Measurements from ENCODE around the gene MAML2. TPM values are rescaled to one million over a fixed set of nuclear protein-coding genes. Genes with fewer than 3 reads are reported as not detected.

The MAML2 gene
- total and polyA plus RNA-seq, 9 of the 15 experiments (the other 6 are each of a cell fraction or from before 2014, with no cell fraction given), result 0.79 to 6.8 (median 4.8) TPM

DNA sequence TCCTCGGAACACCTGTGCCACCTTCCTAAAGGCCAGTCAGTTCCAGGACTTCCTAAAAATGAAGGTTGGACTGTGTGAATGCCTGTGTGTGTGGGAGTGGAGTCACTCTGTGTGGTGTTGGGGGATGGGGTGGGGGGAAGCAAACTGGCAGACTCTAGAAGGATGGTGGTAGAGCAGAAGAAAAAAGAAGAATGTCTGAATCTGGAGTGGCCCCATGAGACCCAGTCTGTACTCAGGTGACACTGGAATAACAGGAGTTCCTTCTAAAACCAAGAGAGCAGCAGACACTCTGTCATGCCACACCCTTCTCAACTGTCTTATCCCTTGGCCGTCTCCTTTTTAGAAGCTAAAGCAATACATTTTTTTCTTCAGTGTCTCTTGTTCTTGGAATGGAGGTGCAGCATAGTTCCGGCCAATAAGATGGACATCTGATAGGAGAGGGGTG, 82.9 kb downstream of the MAML2 start (continued):
- TF ChIP-seq, protein P1, sequence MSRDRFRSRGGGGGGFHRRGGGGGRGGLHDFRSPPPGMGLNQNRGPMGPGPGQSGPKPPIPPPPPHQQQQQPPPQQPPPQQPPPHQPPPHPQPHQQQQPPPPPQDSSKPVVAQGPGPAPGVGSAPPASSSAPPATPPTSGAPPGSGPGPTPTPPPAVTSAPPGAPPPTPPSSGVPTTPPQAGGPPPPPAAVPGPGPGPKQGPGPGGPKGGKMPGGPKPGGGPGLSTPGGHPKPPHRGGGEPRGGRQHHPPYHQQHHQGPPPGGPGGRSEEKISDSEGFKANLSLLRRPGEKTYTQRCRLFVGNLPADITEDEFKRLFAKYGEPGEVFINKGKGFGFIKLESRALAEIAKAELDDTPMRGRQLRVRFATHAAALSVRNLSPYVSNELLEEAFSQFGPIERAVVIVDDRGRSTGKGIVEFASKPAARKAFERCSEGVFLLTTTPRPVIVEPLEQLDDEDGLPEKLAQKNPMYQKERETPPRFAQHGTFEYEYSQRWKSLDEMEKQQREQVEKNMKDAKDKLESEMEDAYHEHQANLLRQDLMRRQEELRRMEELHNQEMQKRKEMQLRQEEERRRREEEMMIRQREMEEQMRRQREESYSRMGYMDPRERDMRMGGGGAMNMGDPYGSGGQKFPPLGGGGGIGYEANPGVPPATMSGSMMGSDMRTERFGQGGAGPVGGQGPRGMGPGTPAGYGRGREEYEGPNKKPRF (IDR thresholded peaks at IDR 0.05; ENCODE audit: low read depth, low read length), result no peak
- TF ChIP-seq EHMT2 (IDR thresholded peaks at IDR 0.05), result 0 out of 2 replicates have a peak, but pooled peaks have one; percentile 30
- TF ChIP-seq, protein P2, sequence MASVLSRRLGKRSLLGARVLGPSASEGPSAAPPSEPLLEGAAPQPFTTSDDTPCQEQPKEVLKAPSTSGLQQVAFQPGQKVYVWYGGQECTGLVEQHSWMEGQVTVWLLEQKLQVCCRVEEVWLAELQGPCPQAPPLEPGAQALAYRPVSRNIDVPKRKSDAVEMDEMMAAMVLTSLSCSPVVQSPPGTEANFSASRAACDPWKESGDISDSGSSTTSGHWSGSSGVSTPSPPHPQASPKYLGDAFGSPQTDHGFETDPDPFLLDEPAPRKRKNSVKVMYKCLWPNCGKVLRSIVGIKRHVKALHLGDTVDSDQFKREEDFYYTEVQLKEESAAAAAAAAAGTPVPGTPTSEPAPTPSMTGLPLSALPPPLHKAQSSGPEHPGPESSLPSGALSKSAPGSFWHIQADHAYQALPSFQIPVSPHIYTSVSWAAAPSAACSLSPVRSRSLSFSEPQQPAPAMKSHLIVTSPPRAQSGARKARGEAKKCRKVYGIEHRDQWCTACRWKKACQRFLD (CRISPR knock-in tag; IDR thresholded peaks at IDR 0.05), result 0 out of 2 replicates have a peak, but pooled peaks have one; percentile 39
- 0 out of 2 replicates have a peak, but pooled peaks have one; percentile 10 for TF ChIP-seq NFIC (IDR thresholded peaks at IDR 0.05)
- TF ChIP-seq CBFA2T3 (IDR thresholded peaks at IDR 0.05), result peak; percentile 21
- 0 out of 2 replicates have a peak, but pooled peaks have one; percentile 9 for TF ChIP-seq CREM (IDR thresholded peaks at IDR 0.05; ENCODE audit: low read depth)
- no peak for TF ChIP-seq ZNF12 (CRISPR knock-in tag; IDR thresholded peaks at IDR 0.05)
- TF ChIP-seq RBBP5 (IDR thresholded peaks at IDR 0.05; ENCODE audit: borderline replicate concordance, insufficient read depth, low read length, poor library complexity, severe bottlenecking), result peak; percentile 48
- no peak for TF ChIP-seq ZNF134 (CRISPR knock-in tag; conservative IDR thresholded peaks at IDR 0.05)
- TF ChIP-seq TEAD1 (CRISPR knock-in tag; IDR thresholded peaks at IDR 0.05), result 0 out of 4 replicates have a peak, but pooled peaks have one; percentile 25 to 40
- TF ChIP-seq ASH1L (IDR thresholded peaks at IDR 0.05; ENCODE audit: borderline replicate concordance, low read depth, partially characterized antibody), result no peak
- TF ChIP-seq MEIS2 (IDR thresholded peaks at IDR 0.05; ENCODE audit: partially characterized antibody), result peak; percentile 48
- peak; percentile 56; the same call in 1 of the 2 replicates for TF ChIP-seq SPI1 (IDR thresholded peaks at IDR 0.05; ENCODE audit: borderline replicate concordance, low read depth, low read length)
- peak; percentile 56; the same call in 1 of the 2 replicates for TF ChIP-seq ETV1 (tag; conservative IDR thresholded peaks at IDR 0.05; ENCODE audit: low read depth)
- TF ChIP-seq HMGN3 (IDR thresholded peaks at IDR 0.05; ENCODE audit: borderline replicate concordance, extremely low read depth, insufficient read length, low read depth, low read length), result no peak
- TF ChIP-seq GTF2E2 (tag; IDR thresholded peaks at IDR 0.05), result peak; percentile 3; the same call in 1 of the 2 replicates
- TF ChIP-seq, protein P3, sequence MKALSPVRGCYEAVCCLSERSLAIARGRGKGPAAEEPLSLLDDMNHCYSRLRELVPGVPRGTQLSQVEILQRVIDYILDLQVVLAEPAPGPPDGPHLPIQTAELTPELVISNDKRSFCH (CRISPR knock-in tag; IDR thresholded peaks at IDR 0.05), result no peak
- TF ChIP-seq, protein P3 (tag; IDR thresholded peaks at IDR 0.05), result no peak
- TF ChIP-seq BRD9 (IDR thresholded peaks at IDR 0.05; ENCODE audit: low read depth, partially characterized antibody), result peak; percentile 40
- TF ChIP-seq HDAC2 (IDR thresholded peaks at IDR 0.05), result peak; percentile 49; the same call in 1 of the 2 replicates
- TF ChIP-seq SMARCA4 (IDR thresholded peaks at IDR 0.05), result peak; percentile 49; the same call in 1 of the 2 replicates
- TF ChIP-seq, protein P4, sequence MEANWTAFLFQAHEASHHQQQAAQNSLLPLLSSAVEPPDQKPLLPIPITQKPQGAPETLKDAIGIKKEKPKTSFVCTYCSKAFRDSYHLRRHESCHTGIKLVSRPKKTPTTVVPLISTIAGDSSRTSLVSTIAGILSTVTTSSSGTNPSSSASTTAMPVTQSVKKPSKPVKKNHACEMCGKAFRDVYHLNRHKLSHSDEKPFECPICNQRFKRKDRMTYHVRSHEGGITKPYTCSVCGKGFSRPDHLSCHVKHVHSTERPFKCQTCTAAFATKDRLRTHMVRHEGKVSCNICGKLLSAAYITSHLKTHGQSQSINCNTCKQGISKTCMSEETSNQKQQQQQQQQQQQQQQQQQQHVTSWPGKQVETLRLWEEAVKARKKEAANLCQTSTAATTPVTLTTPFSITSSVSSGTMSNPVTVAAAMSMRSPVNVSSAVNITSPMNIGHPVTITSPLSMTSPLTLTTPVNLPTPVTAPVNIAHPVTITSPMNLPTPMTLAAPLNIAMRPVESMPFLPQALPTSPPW (CRISPR knock-in tag; IDR thresholded peaks at IDR 0.05), result peak; percentile 43
- TF ChIP-seq KLF16 (IDR thresholded peaks at IDR 0.05), result peak; percentile 64; the same call in 1 of the 2 replicates
- peak in 1 of 2 experiments; percentile 45; a peak in 1 of 4 replicates for TF ChIP-seq HDAC1 (IDR thresholded peaks at IDR 0.05)
- TF ChIP-seq ZBTB8A (IDR thresholded peaks at IDR 0.05; ENCODE audit: partially characterized antibody), result no peak

All from K562 (cell line).